Mesenchymal stem cell (in vitro differentiated cells and primary cell): ENCODE measurements around the gene ZNF521.
A peak's percentile ranks its signal among the peaks of the same experiment; 100 is the strongest.

Experiments used
- DNase-seq: peaks from one replicate; pipeline ENCODE4 v3.0.0-alpha.2; 2013
- H2AFZ ChIP-seq: one replicate; pipeline ENCODE4 v1.6.1; 2013; ENCODE audit warnings: low read depth, mild to moderate bottlenecking, control low read depth, inconsistent platforms, low read length, moderate library complexity
- H2AK5ac ChIP-seq: 2 replicates; pipeline ENCODE4 v1.6.1; 2013; ENCODE audit warnings: low read length, moderate library complexity, mild to moderate bottlenecking, inconsistent platforms; ENCODE audit not compliant: severe bottlenecking
- H2BK120ac ChIP-seq: one replicate; pipeline ENCODE4 v1.6.1; 2013; ENCODE audit warnings: low read depth, mild to moderate bottlenecking, inconsistent platforms, low read length, moderate library complexity
- H2BK12ac ChIP-seq, 2 experiments: one replicate each; pipeline ENCODE4 v1.6.1; 2013; ENCODE audit warnings: inconsistent platforms in 2 of 2, low read length in 2 of 2, mild to moderate bottlenecking in 2 of 2, moderate library complexity in 2 of 2, control low read depth in 1 of 2
- H2BK15ac ChIP-seq: one replicate; pipeline ENCODE4 v1.6.1; 2013; ENCODE audit warnings: mild to moderate bottlenecking, low read depth, inconsistent platforms; ENCODE audit not compliant: poor library complexity, severe bottlenecking
- H2BK5ac ChIP-seq: 2 replicates; pipeline ENCODE4 v1.6.1; 2013; ENCODE audit warnings: low read depth, mild to moderate bottlenecking, low read length, control low read depth, inconsistent platforms; ENCODE audit not compliant: poor library complexity, severe bottlenecking
- H3K14ac ChIP-seq, 2 experiments: one replicate each; pipeline ENCODE4 v1.6.1; 2013; ENCODE audit warnings: inconsistent platforms in 2 of 2, low read length in 2 of 2, control low read depth in 1 of 2, mild to moderate bottlenecking in 1 of 2, moderate library complexity in 1 of 2
- H3K18ac ChIP-seq, 2 experiments: one replicate each; pipeline ENCODE4 v1.6.1; 2013; ENCODE audit warnings: inconsistent platforms in 2 of 2, low read length in 2 of 2, control low read depth in 1 of 2, low read depth in 1 of 2, mild to moderate bottlenecking in 1 of 2
- H3K23ac ChIP-seq, 2 experiments: one replicate each; pipeline ENCODE4 v1.6.1; 2013; ENCODE audit warnings: inconsistent platforms in 2 of 2, low read length in 2 of 2, mild to moderate bottlenecking in 2 of 2, moderate library complexity in 2 of 2, control low read depth in 1 of 2
- H3K27ac ChIP-seq: 2 replicates; pipeline ENCODE4 v1.5.1; 2013; ENCODE audit warnings: mild to moderate bottlenecking, moderate library complexity, low read length, control low read depth, inconsistent platforms; ENCODE audit not compliant: poor library complexity, severe bottlenecking
- H3K27me3 ChIP-seq, 2 experiments: 2 replicates each; pipeline versions ENCODE4 v1.6.1 to v1.7.0; 2013; ENCODE audit warnings: low read length in 2 of 2, mild to moderate bottlenecking in 2 of 2, moderate library complexity in 2 of 2, control low read depth in 1 of 2, inconsistent platforms in 1 of 2; ENCODE audit not compliant: control insufficient read depth in 1 of 2, insufficient read depth in 1 of 2
- H3K36me3 ChIP-seq, 2 experiments: 2 replicates each; pipeline versions ENCODE4 v1.6.1 to v1.7.0; 2013; ENCODE audit warnings: low read length in 2 of 2, control low read depth in 1 of 2, inconsistent platforms in 1 of 2, low read depth in 1 of 2, mild to moderate bottlenecking in 1 of 2; ENCODE audit not compliant: insufficient read depth in 2 of 2, control insufficient read depth in 1 of 2
- H3K4ac ChIP-seq, 2 experiments: one replicate each; pipeline ENCODE4 v1.6.1; 2013; ENCODE audit warnings: inconsistent platforms in 2 of 2, low read length in 2 of 2, mild to moderate bottlenecking in 2 of 2, moderate library complexity in 2 of 2, control low read depth in 1 of 2, low read depth in 1 of 2
- H3K4me1 ChIP-seq: 2 replicates; pipeline ENCODE4 v1.6.1; 2013; ENCODE audit warnings: low read depth, low read length, control low read depth; ENCODE audit not compliant: control insufficient read depth, insufficient read depth
- H3K4me2 ChIP-seq: 2 replicates; pipeline ENCODE4 v1.6.1; 2013; ENCODE audit warnings: low read length, mild to moderate bottlenecking, inconsistent platforms; ENCODE audit not compliant: poor library complexity, severe bottlenecking
- H3K4me3 ChIP-seq, 2 experiments: 2 replicates each; pipeline versions ENCODE4 v1.5.1 to v1.7.0; 2013; ENCODE audit warnings: low read length in 2 of 2, mild to moderate bottlenecking in 2 of 2, control low read depth in 1 of 2, low read depth in 1 of 2; ENCODE audit not compliant: insufficient read depth in 1 of 2
- H3K79me1 ChIP-seq: replicated peaks from 2 replicates; pipeline ENCODE4 v1.6.1; 2013; ENCODE audit warnings: mild to moderate bottlenecking, control low read depth, low read length, inconsistent platforms; ENCODE audit not compliant: poor library complexity, severe bottlenecking
- H3K9ac ChIP-seq: 2 replicates; pipeline ENCODE4 v1.7.0; 2013; ENCODE audit warnings: mild to moderate bottlenecking, low read length, moderate library complexity
- H3K9me3 ChIP-seq: 2 replicates; pipeline ENCODE4 v1.7.0; 2013; ENCODE audit warnings: mild to moderate bottlenecking, low read length; ENCODE audit not compliant: control insufficient read depth
- H4K8ac ChIP-seq: one replicate; pipeline ENCODE4 v1.6.1; 2013; ENCODE audit warnings: inconsistent platforms, mild to moderate bottlenecking, low read length, moderate library complexity
- H4K91ac ChIP-seq: one replicate; pipeline ENCODE4 v1.6.1; 2013; ENCODE audit warnings: mild to moderate bottlenecking, low read length, inconsistent platforms
- WGBS: methylation state at CpG from one replicate; pipeline ENCODE4 v1.1.7; 2013; ENCODE audit warnings: mixed read lengths; 5-methylcytosine and 5-hydroxymethylcytosine counted together

The ZNF521 gene

DNA sequence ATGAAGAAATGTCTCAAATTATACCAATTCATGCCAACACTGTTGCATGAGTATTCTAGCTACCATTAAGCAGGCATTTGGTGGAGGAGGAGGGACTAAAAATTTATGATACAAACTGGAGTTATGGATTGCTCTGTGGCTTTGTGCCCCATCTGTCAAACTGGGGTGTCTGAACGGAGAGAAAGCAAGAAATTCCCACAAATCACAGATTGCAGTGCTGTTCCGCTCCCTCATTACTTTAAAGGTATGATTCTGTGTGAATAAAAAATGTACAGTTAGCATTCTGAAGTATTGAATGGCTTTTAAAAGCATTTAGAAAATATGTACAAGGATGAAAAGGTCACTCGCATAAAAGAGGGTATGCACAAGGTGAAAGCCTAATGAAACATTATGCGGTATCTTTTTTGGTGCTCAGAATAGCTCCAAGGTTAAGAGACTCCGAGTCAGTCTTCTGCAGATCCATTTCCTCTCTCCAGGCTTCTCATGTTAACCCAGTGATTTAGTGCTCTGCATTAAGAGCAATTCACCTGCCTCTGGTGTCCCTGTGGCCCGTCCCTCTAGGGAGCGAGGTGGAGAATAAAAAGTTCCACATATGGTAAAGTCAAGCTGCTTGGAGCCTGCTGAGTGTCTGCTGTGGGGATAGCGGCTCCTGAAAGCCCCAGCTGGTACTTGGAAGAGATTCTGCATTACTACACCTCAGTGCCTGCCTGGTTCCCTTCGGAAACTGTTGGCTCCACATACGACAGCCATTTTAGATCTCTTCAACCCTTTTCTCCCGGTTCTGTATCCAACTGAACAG is 184.2 kb downstream of the ZNF521 start:
- WGBS, result 84% methylated on average over 11 of the region's 11 CpGs
- no peak overlapping the region for H3K14ac ChIP-seq
- H4K8ac ChIP-seq, result no peak overlapping the region
- peaks cover 7% of the 10 kb centered on the region for H3K79me1 ChIP-seq
- H3K9me3 ChIP-seq, result no peaks in the 10 kb centered on the region
- no peak overlapping the region for H3K9ac ChIP-seq
- H3K36me3 ChIP-seq, result peaks cover 2 to 7% of the 10 kb centered on the region in 2 experiments
- no peak overlapping the region for H2BK12ac ChIP-seq
- H2AK5ac ChIP-seq, result no peak overlapping the region
- H3K4me2 ChIP-seq, result no peak overlapping the region
- H2AFZ ChIP-seq, result no peak overlapping the region
- H2BK5ac ChIP-seq, result no peak overlapping the region
- H2BK15ac ChIP-seq, result no peak overlapping the region
- H4K91ac ChIP-seq, result no peak overlapping the region
- H3K27ac ChIP-seq, result no peak overlapping the region
- no peak overlapping the region for H3K18ac ChIP-seq
- peaks cover 2% of the 10 kb centered on the region for H3K4me1 ChIP-seq
- no peak overlapping the region for H3K4me3 ChIP-seq
- H3K23ac ChIP-seq, result no peak overlapping the region
- no peaks in the 10 kb centered on the region for H3K27me3 ChIP-seq
- H2BK120ac ChIP-seq, result no peak overlapping the region
- DNase-seq, result no peak
- no peak overlapping the region for H3K4ac ChIP-seq

DNA sequence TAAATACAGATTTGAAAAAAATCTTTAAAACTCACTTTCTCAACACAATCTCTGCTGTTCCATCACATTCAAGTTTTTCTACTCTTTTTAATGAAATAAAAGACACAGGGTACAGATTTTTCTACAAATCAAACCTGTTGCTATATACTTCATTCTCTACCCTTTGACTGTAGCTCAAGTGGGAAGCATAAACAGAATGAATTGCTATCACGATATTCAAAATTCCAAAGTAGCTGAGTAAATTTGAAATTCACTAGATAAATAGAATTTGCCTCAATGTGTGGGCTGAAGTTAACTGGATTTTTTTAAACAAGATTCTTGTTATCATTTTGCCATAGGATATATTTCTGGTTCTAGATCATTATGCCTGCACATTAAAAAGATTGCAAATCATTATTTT is 185.9 kb downstream of the ZNF521 start:
- no CpG with 5 or more reads among the region's 1 CpG for WGBS
- no peak overlapping the region for H2BK15ac ChIP-seq
- H4K91ac ChIP-seq, result no peak overlapping the region
- no peak overlapping the region for H2AFZ ChIP-seq
- H2BK5ac ChIP-seq, result no peak overlapping the region
- no peak overlapping the region for H3K4me2 ChIP-seq
- no peak overlapping the region for H2BK12ac ChIP-seq
- no peak overlapping the region for H4K8ac ChIP-seq
- H3K27ac ChIP-seq, result no peak overlapping the region
- no peak overlapping the region for H3K18ac ChIP-seq
- DNase-seq, result no peak
- H3K79me1 ChIP-seq, result peaks cover 7% of the 10 kb centered on the region
- no peak overlapping the region for H3K4ac ChIP-seq
- no peak overlapping the region for H3K14ac ChIP-seq
- peak overlapping the region; percentile 74 for H3K9ac ChIP-seq
- no peak overlapping the region for H2AK5ac ChIP-seq
- H3K23ac ChIP-seq, result no peak overlapping the region
- no peak overlapping the region for H3K4me3 ChIP-seq
- H3K9me3 ChIP-seq, result no peaks in the 10 kb centered on the region
- H3K36me3 ChIP-seq, result peaks cover 2 to 7% of the 10 kb centered on the region in 2 experiments
- no peak overlapping the region for H2BK120ac ChIP-seq
- peaks cover 2% of the 10 kb centered on the region for H3K4me1 ChIP-seq
- no peaks in the 10 kb centered on the region for H3K27me3 ChIP-seq

GRCh38 chr18:25164848-25165811 is 186.8 kb downstream of the ZNF521 start:
- WGBS, result 65% methylated on average over 9 of the region's 10 CpGs
- H2BK5ac ChIP-seq, result no peak overlapping the region
- H4K8ac ChIP-seq, result no peak overlapping the region
- no peak overlapping the region for H2AK5ac ChIP-seq
- H3K27ac ChIP-seq, result peak overlapping the region; percentile 66
- H3K18ac ChIP-seq, result no peak overlapping the region
- H3K79me1 ChIP-seq, result peaks cover 8% of the 10 kb centered on the region
- peak; percentile 48 for DNase-seq
- no peaks in the 10 kb centered on the region for H3K9me3 ChIP-seq
- H3K23ac ChIP-seq, result no peak overlapping the region
- H4K91ac ChIP-seq, result no peak overlapping the region
- peaks cover 2% of the 10 kb centered on the region for H3K4me1 ChIP-seq
- peaks cover 2 to 7% of the 10 kb centered on the region in 2 experiments for H3K36me3 ChIP-seq
- peak overlapping the region; percentile 67 for H3K4me2 ChIP-seq
- H3K27me3 ChIP-seq, result no peaks in the 10 kb centered on the region
- H3K4ac ChIP-seq, result no peak overlapping the region
- H2AFZ ChIP-seq, result no peak overlapping the region
- H3K14ac ChIP-seq, result no peak overlapping the region
- H2BK15ac ChIP-seq, result no peak overlapping the region
- H3K9ac ChIP-seq, result peak overlapping the region; percentile 74
- no peak overlapping the region for H2BK12ac ChIP-seq
- peak overlapping the region in 1 of 2 experiments; percentile 66 for H3K4me3 ChIP-seq
- H2BK120ac ChIP-seq, result no peak overlapping the region
